ENCODE results near the gene NMNAT3.

NMNAT3 gene

DNA sequence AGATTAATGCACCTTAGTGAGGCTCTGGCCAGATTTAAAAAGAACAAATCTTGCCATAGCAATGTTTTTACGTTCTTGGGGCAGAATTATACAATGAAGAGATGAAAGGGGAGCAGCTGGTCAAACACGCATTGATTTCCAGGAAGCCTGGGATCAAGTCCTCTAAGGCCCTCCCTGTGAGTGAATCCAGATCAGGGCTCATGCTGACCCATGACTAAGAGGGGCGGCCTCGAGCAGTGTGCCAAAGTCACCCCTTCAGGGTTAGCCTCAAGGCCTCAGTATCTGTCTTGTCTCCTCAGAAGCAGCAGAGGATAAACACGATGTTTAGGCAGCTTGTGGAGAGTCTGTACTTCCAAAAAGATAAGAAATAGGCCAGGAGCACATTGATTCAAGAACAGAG is 129.0 kb downstream of the NMNAT3 start:
- TF ChIP-seq CTCF (IDR thresholded peaks at IDR 0.05; ENCODE audit: low read depth, low read length, poor library complexity, severe bottlenecking) (no peak), EZH2phosphoT487 (IDR thresholded peaks at IDR 0.05; ENCODE audit: borderline replicate concordance, low read length) (no peak)
- no peaks in the 10 kb centered on the region for H4K20me1 ChIP-seq (ENCODE audit: control insufficient read depth, insufficient read depth, low read depth, low read length)
- H3F3A ChIP-seq (ENCODE audit: control insufficient read depth, insufficient read depth): no peaks in the 10 kb centered on the region
- no peaks in the 10 kb centered on the region for H3K9me3 ChIP-seq (ENCODE audit: control insufficient read depth, insufficient read depth, low read length)
- no peaks in the 10 kb centered on the region for H3K4me1 ChIP-seq (ENCODE audit: control insufficient read depth, low read length)
- H3K27me3 ChIP-seq (ENCODE audit: control insufficient read depth, low read length): no peaks in the 10 kb centered on the region
- no peaks in the 10 kb centered on the region; the same call in 1 of the 2 replicates for H3K9me2 ChIP-seq (replicated peaks; ENCODE audit: control insufficient read depth, low read length)
- H3K27ac ChIP-seq (ENCODE audit: low read depth, low read length): no peak overlapping the region
- no peaks in the 10 kb centered on the region for H3K79me2 ChIP-seq (ENCODE audit: control insufficient read depth, low read length)
- no peak overlapping the region for H3K4me2 ChIP-seq (ENCODE audit: low read length)
- H3K36me3 ChIP-seq (ENCODE audit: control insufficient read depth, low read length): no peaks in the 10 kb centered on the region
- H3K4me3 ChIP-seq (ENCODE audit: low read length): no peak overlapping the region

DNA sequence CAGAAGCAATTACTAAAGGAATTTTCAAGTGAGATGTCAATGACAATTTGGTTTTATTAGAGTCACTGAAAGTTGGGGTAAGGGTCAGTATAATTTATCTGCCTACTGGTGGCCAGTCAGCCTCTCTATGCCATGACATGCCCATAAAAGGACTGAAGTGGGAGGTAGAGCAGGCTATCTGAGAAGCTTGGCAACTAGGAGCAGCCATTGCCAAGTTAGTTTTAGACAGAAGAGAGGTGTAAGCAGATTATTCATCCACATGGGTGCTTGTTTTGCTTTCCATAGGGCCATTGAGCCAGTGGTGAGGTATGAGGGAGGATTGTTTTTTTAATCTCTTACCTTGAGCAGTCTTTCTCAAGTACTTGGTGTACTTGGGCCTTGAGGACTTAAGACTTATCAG is 130.1 kb downstream of the NMNAT3 start:
- no peak overlapping the region for H3K4me2 ChIP-seq (ENCODE audit: low read length)
- no peaks in the 10 kb centered on the region for H3K9me3 ChIP-seq (ENCODE audit: control insufficient read depth, insufficient read depth, low read length)
- H3K4me3 ChIP-seq (ENCODE audit: low read length): no peak overlapping the region
- no peaks in the 10 kb centered on the region; the same call in 1 of the 2 replicates for H3K9me2 ChIP-seq (replicated peaks; ENCODE audit: control insufficient read depth, low read length)
- no peak overlapping the region for H3K27ac ChIP-seq (ENCODE audit: low read depth, low read length)
- TF ChIP-seq CTCF (IDR thresholded peaks at IDR 0.05; ENCODE audit: low read depth, low read length, poor library complexity, severe bottlenecking): no peak
- no peak for TF ChIP-seq EZH2phosphoT487 (IDR thresholded peaks at IDR 0.05; ENCODE audit: borderline replicate concordance, low read length)
- no peaks in the 10 kb centered on the region for H4K20me1 ChIP-seq (ENCODE audit: control insufficient read depth, insufficient read depth, low read depth, low read length)
- no peaks in the 10 kb centered on the region for H3K79me2 ChIP-seq (ENCODE audit: control insufficient read depth, low read length)
- H3K27me3 ChIP-seq (ENCODE audit: control insufficient read depth, low read length): no peaks in the 10 kb centered on the region
- no peaks in the 10 kb centered on the region for H3K4me1 ChIP-seq (ENCODE audit: control insufficient read depth, low read length)
- no peaks in the 10 kb centered on the region for H3F3A ChIP-seq (ENCODE audit: control insufficient read depth, insufficient read depth)
- no peaks in the 10 kb centered on the region for H3K36me3 ChIP-seq (ENCODE audit: control insufficient read depth, low read length)

DNA sequence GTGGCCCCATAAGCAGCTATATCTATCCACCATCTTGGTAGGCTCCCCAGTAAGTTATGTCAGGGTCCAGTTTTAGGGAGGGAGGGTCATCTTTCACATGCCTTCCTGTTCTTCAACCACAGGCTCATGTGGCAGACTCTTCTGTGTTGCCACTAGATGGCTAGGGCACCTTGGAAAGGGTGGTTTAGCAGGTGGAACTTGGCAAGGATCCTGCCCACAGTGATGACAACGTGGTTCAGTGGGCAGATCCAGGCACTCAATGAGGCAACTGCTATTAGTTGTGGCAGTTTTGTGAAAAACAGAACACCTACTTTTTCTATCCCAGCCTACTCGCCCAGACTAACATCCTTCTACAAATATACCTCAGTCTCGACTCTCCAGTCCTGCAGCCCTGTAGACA is 131.0 kb downstream of the NMNAT3 start:
- H3K4me2 ChIP-seq (ENCODE audit: low read length): no peak overlapping the region
- no peaks in the 10 kb centered on the region for H3K4me1 ChIP-seq (ENCODE audit: control insufficient read depth, low read length)
- no peaks in the 10 kb centered on the region for H4K20me1 ChIP-seq (ENCODE audit: control insufficient read depth, insufficient read depth, low read depth, low read length)

More for the DNA sequence above, 131.0 kb downstream of the NMNAT3 start:
- TF ChIP-seq CTCF (IDR thresholded peaks at IDR 0.05; ENCODE audit: low read depth, low read length, poor library complexity, severe bottlenecking): no peak
- TF ChIP-seq EZH2phosphoT487 (IDR thresholded peaks at IDR 0.05; ENCODE audit: borderline replicate concordance, low read length): no peak
- no peak overlapping the region for H3K27ac ChIP-seq (ENCODE audit: low read depth, low read length)
- no peaks in the 10 kb centered on the region for H3F3A ChIP-seq (ENCODE audit: control insufficient read depth, insufficient read depth)
- no peak overlapping the region for H3K4me3 ChIP-seq (ENCODE audit: low read length)
- H3K27me3 ChIP-seq (ENCODE audit: control insufficient read depth, low read length): no peaks in the 10 kb centered on the region
- no peaks in the 10 kb centered on the region for H3K36me3 ChIP-seq (ENCODE audit: control insufficient read depth, low read length)
- no peaks in the 10 kb centered on the region; the same call in 1 of the 2 replicates for H3K9me2 ChIP-seq (replicated peaks; ENCODE audit: control insufficient read depth, low read length)
- H3K79me2 ChIP-seq (ENCODE audit: control insufficient read depth, low read length): no peaks in the 10 kb centered on the region
- H3K9me3 ChIP-seq (ENCODE audit: control insufficient read depth, insufficient read depth, low read length): no peaks in the 10 kb centered on the region
